Measurements from ENCODE around the gene FBXL19. TPM values are rescaled to one million over a fixed set of nuclear protein-coding genes. Genes with fewer than 3 reads are reported as not detected.

FBXL19 gene
- total and polyA plus RNA-seq, 9 of the 15 experiments (the other 6 are each of a cell fraction or from before 2014, with no cell fraction given), result 0.13 to 48.0 (median 13.5) TPM; not detected in 1

DNA sequence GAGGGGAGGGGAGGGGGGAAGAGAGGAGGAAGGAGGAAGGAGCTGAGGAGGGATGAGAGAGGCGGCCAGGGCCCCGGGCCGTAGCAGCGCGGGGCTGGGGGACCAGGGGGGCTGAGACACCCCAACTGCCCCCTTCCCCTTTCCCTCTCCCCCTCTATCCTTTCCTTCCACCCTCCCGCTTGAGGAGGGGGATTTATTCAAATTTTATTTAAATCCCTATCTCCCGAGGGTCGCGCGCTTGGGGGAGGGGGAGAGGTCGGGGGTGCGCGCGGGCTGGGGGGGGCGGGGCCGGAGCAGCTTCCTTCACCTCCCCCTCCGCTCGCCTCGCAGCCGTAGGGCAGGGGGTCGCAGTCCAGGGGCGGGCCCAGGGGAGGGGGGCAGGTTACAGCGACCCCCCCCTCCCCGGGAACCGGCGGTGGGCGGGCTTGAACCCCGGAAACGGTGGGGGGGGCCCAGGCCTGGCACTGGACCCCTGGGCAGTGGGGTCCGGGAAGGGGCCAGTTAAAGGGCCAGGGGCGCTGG lies at the start of gene FBXL19 (continued):
- TF ChIP-seq ZNF263 (CRISPR knock-in tag; IDR thresholded peaks at IDR 0.05; ENCODE audit: borderline replicate concordance) (peak; percentile 98), HNRNPK (IDR thresholded peaks at IDR 0.05; ENCODE audit: low read depth, low read length, poor library complexity, severe bottlenecking) (peak; percentile 68)
- TF ChIP-seq, protein P1, sequence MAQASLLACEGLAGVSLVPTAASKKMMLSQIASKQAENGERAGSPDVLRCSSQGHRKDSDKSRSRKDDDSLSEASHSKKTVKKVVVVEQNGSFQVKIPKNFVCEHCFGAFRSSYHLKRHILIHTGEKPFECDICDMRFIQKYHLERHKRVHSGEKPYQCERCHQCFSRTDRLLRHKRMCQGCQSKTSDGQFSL (CRISPR knock-in tag; IDR thresholded peaks at IDR 0.05), result peak; percentile 17; the same call in 1 of the 2 replicates
- TF ChIP-seq, protein P1 (tag; IDR thresholded peaks at IDR 0.05), result peak in 1 of 2 experiments; percentile 65; a peak in 2 of 4 replicates

DNA sequence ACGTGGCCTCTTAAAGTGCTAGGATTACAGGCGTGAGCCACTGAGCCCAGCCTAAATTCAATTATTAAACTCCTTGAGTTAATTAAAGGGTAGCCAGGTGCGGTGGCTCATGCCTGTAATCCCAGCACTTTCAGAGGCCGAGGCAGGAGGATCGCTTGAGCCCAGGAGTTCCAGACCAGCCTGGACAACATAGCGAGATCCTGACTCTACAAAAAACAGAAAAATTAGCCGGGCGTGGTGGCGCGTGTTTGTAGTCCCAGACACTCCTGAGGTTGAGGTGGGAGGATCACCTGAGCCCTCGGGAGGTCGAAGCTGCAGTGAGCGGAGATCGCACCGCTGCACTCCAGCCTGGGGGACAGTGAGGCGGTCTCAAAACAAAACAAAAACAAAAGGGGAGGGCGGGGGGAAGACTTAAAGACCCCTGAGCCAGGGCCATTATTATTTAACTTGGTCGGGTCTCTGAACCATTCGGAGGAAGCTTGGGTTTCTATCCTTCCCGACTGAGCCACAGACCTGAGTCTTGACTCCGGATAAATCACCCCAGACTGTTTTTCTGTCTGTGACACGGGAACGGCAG lies 49.0 kb upstream of the FBXL19 start:
- 17% methylated on average over 22 of the region's 23 CpGs for WGBS (ENCODE audit: insufficient coverage, low coverage, missing lambda C conversion rate)
- CTCF ChIA-PET (ENCODE audit: low intra/inter-chr PET ratio), result no interaction called here
- Histone ChIP-seq H3K9ac (ENCODE audit: insufficient read depth in 1 of 2, low read depth in 2 of 2, low read length in 2 of 2) (peak overlapping the region; percentile 76 to 100), H3K4me2 (ENCODE audit: insufficient read depth, low read length) (peak overlapping the region; percentile 80), H3K36me3 (ENCODE audit: control insufficient read depth, insufficient read depth, low read length) (peaks cover 16% of the 10 kb centered on the region; the same call in 1 of the 3 replicates), H3K27me3 (ENCODE audit: control insufficient read depth in 2 of 2, insufficient read depth in 2 of 2, low read length in 2 of 2) (no peaks in the 10 kb centered on the region), H3K79me2 (ENCODE audit: control insufficient read depth, insufficient read depth, low read length) (peaks cover 20% of the 10 kb centered on the region), H2AFZ (ENCODE audit: low read depth, low read length) (peak overlapping the region; percentile 92), H3K4me1 (replicated peaks in 1 of 2; ENCODE audit: control insufficient read depth in 2 of 2, insufficient read depth in 2 of 2, low read length in 2 of 2) (peaks cover 13 to 36% of the 10 kb centered on the region in 2 experiments), H3K9me1 (ENCODE audit: control insufficient read depth, insufficient read depth, low read length) (no peaks in the 10 kb centered on the region), H3K4me3 (peak overlapping the region; percentile 77), H3K9me3 (replicated peaks; ENCODE audit: control insufficient read depth, insufficient read depth, low read depth, low read length) (no peaks in the 10 kb centered on the region), H4K20me1 (replicated peaks; ENCODE audit: control insufficient read depth, insufficient read depth, low read length) (no peaks in the 10 kb centered on the region), H3K27ac (ENCODE audit: extremely low read depth, low read depth, low read length) (peak overlapping the region; percentile 88)
- FAIRE-seq (peak; percentile 29), DNase-seq (ENCODE audit: extremely low read depth in 1 of 4, low spot score in 3 of 4) (peak in 1 of 4 experiments; percentile 28), ATAC-seq (peak; percentile 10)
- no TSS peak for BruUV-seq (replicated peaks)
- POLR2A ChIA-PET, result interaction anchor here (0.6 to 3.0 kb wide), 12 partner anchors 11 to 1084 kb away, joined by 3 to 14 read pairs (median 4); no protein-coding TSS in a partner anchor
- in situ Hi-C loops (cut with MboI) (no loop called here), intact Hi-C loops (cut with micrococcal nuclease) (loop anchor here (2.0 kb wide), 1 partner anchor 20 kb away; the partner anchor contains the start of gene BCL7C)
- TF ChIP-seq ZC3H4 (CRISPR knock-in tag; IDR thresholded peaks at IDR 0.05; ENCODE audit: borderline replicate concordance) (0 out of 2 replicates have a peak, but pooled peaks have one; percentile 17), L3MBTL2 (IDR thresholded peaks at IDR 0.05) (peak; percentile 24), TSC22D4 (tag; IDR thresholded peaks at IDR 0.05) (no peak), BCOR (IDR thresholded peaks at IDR 0.05) (peak; percentile 61; the same call in 1 of the 2 replicates), POLR2H (tag; IDR thresholded peaks at IDR 0.05; ENCODE audit: low read depth) (no peak)
- TF ChIP-seq, protein P2, sequence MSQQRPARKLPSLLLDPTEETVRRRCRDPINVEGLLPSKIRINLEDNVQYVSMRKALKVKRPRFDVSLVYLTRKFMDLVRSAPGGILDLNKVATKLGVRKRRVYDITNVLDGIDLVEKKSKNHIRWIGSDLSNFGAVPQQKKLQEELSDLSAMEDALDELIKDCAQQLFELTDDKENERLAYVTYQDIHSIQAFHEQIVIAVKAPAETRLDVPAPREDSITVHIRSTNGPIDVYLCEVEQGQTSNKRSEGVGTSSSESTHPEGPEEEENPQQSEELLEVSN (IDR thresholded peaks at IDR 0.05; ENCODE audit: borderline replicate concordance in 1 of 2, extremely low read depth in 1 of 2, insufficient read depth in 1 of 2, insufficient read length in 1 of 2, low read depth in 1 of 2, low read length in 1 of 2, poor library complexity in 1 of 2, severe bottlenecking in 1 of 2), result peak in 1 of 2 experiments; percentile 81
- TF ChIP-seq, protein P3, sequence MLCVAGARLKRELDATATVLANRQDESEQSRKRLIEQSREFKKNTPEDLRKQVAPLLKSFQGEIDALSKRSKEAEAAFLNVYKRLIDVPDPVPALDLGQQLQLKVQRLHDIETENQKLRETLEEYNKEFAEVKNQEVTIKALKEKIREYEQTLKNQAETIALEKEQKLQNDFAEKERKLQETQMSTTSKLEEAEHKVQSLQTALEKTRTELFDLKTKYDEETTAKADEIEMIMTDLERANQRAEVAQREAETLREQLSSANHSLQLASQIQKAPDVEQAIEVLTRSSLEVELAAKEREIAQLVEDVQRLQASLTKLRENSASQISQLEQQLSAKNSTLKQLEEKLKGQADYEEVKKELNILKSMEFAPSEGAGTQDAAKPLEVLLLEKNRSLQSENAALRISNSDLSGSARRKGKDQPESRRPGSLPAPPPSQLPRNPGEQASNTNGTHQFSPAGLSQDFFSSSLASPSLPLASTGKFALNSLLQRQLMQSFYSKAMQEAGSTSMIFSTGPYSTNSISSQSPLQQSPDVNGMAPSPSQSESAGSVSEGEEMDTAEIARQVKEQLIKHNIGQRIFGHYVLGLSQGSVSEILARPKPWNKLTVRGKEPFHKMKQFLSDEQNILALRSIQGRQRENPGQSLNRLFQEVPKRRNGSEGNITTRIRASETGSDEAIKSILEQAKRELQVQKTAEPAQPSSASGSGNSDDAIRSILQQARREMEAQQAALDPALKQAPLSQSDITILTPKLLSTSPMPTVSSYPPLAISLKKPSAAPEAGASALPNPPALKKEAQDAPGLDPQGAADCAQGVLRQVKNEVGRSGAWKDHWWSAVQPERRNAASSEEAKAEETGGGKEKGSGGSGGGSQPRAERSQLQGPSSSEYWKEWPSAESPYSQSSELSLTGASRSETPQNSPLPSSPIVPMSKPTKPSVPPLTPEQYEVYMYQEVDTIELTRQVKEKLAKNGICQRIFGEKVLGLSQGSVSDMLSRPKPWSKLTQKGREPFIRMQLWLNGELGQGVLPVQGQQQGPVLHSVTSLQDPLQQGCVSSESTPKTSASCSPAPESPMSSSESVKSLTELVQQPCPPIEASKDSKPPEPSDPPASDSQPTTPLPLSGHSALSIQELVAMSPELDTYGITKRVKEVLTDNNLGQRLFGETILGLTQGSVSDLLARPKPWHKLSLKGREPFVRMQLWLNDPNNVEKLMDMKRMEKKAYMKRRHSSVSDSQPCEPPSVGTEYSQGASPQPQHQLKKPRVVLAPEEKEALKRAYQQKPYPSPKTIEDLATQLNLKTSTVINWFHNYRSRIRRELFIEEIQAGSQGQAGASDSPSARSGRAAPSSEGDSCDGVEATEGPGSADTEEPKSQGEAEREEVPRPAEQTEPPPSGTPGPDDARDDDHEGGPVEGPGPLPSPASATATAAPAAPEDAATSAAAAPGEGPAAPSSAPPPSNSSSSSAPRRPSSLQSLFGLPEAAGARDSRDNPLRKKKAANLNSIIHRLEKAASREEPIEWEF (CRISPR knock-in tag; IDR thresholded peaks at IDR 0.05), result 0 out of 2 replicates have a peak, but pooled peaks have one; percentile 8

Data from K562 (cell line).